SK-N-SH treated with all-trans-retinoic acid at 6 μM for 48 hours (cell line): ENCODE data around the gene CCN5.

Experiments
- ATAC-seq: fragments of 200-7000 bp; cut with Tn5 transposase; 3 replicates; pipeline ENCODE4 v1.9.1; 2020; ENCODE audit warnings: mild to moderate bottlenecking, moderate library complexity
- ARNTL ChIP-seq: fragments of 450-650 bp; formaldehyde crosslinking; IDR thresholded peaks from 2 replicates; pipeline ENCODE4 v1.5.0; 2020; ENCODE audit warnings: low read depth, mild to moderate bottlenecking, moderate library complexity, borderline replicate concordance
- BACH2 ChIP-seq: fragments of 250-450 bp; sonication (Bioruptor Pico); IDR thresholded peaks from 2 replicates; pipeline ENCODE4 v1.9.0; 2021; ENCODE audit warnings: mild to moderate bottlenecking, borderline replicate concordance
- CREB5 ChIP-seq: fragments of 250-450 bp; sonication (Bioruptor Pico); IDR thresholded peaks from 2 replicates; pipeline ENCODE4 v1.5.1; 2020; ENCODE audit warnings: low read depth, mild to moderate bottlenecking, moderate library complexity
- CSDC2 ChIP-seq: fragments of 250-450 bp; sonication (Bioruptor Pico); IDR thresholded peaks from 2 replicates; pipeline ENCODE4 v1.5.0; 2020; ENCODE audit warnings: mild to moderate bottlenecking, moderate library complexity
- ESRRG ChIP-seq: fragments of 250-450 bp; sonication (Bioruptor Pico); IDR thresholded peaks from 2 replicates; pipeline ENCODE4 v1.6.1; 2021; ENCODE audit warnings: mild to moderate bottlenecking
- ISL1 ChIP-seq: fragments of 250-450 bp; sonication (Bioruptor Pico); IDR thresholded peaks from 2 replicates; pipeline ENCODE4 v2.1.2; 2022; ENCODE audit warnings: mild to moderate bottlenecking, moderate library complexity
- OSR1 ChIP-seq: fragments of 250-450 bp; sonication (Bioruptor Pico); IDR thresholded peaks from 2 replicates; pipeline ENCODE4 v1.8.0; 2022; ENCODE audit warnings: moderate library complexity, mild to moderate bottlenecking, inconsistent platforms
- PPARA ChIP-seq: fragments of 250-450 bp; sonication (Bioruptor Pico); IDR thresholded peaks from 2 replicates; pipeline ENCODE4 v1.5.0; 2020; ENCODE audit warnings: mild to moderate bottlenecking, borderline replicate concordance
- RARB ChIP-seq: fragments of 250-450 bp; sonication (Bioruptor Pico); IDR thresholded peaks from 2 replicates; pipeline ENCODE4 v1.8.0; 2021; ENCODE audit warnings: mild to moderate bottlenecking, moderate library complexity
- SNAI2 ChIP-seq: fragments of 250-450 bp; sonication (Bioruptor Pico); IDR thresholded peaks from 2 replicates; pipeline ENCODE4 v1.5.0; 2020; ENCODE audit warnings: mild to moderate bottlenecking, moderate library complexity
- TCF4 ChIP-seq: fragments of 250-450 bp; sonication (Bioruptor Pico); IDR thresholded peaks from 2 replicates; pipeline ENCODE4 v1.8.0; 2021; ENCODE audit warnings: mild to moderate bottlenecking, moderate library complexity, borderline replicate concordance
- TOX ChIP-seq: fragments of 250-450 bp; sonication (Bioruptor Pico); IDR thresholded peaks from 2 replicates; pipeline ENCODE4 v1.8.0; 2021; ENCODE audit warnings: mild to moderate bottlenecking, moderate library complexity, borderline replicate concordance
- ZC3H10 ChIP-seq: fragments of 250-450 bp; sonication (Bioruptor Pico); IDR thresholded peaks from 2 replicates; pipeline ENCODE4 v1.5.1; 2021; ENCODE audit warnings: mild to moderate bottlenecking, moderate library complexity
- ZFP3 ChIP-seq: fragments of 250-450 bp; sonication (Bioruptor Pico); IDR thresholded peaks from 2 replicates; pipeline ENCODE4 v1.5.0; 2020; ENCODE audit warnings: mild to moderate bottlenecking, moderate library complexity
- ZNF70 ChIP-seq: fragments of 450-650 bp; formaldehyde crosslinking; IDR thresholded peaks from 2 replicates; pipeline ENCODE4 v1.5.0; 2020; ENCODE audit warnings: mild to moderate bottlenecking, moderate library complexity
- ZNF8 ChIP-seq: fragments of 450-650 bp; formaldehyde crosslinking; IDR thresholded peaks from 2 replicates; pipeline ENCODE4 v1.5.0; 2020; ENCODE audit warnings: mild to moderate bottlenecking, moderate library complexity
- TF ChIP-seq, protein P1 (sequence below): fragments of 250-450 bp; sonication (Bioruptor Pico); IDR thresholded peaks from 2 replicates; pipeline ENCODE4 v1.5.0; 2020; ENCODE audit warnings: mild to moderate bottlenecking, moderate library complexity
- TF ChIP-seq, protein P2 (sequence below): fragments of 250-450 bp; sonication (Bioruptor Pico); IDR thresholded peaks from 2 replicates; pipeline ENCODE4 v1.8.0; 2020; ENCODE audit warnings: mild to moderate bottlenecking, moderate library complexity, borderline replicate concordance
- TF ChIP-seq, protein P3 (sequence below): fragments of 250-450 bp; sonication (Bioruptor Pico); IDR thresholded peaks from 2 replicates; pipeline ENCODE4 v1.8.0; 2021; ENCODE audit warnings: low read depth, mild to moderate bottlenecking, moderate library complexity, borderline replicate concordance

Gene CCN5

GRCh38 chr20:44709797-44710196 is 5.4 kb upstream of the CCN5 start:
- TF ChIP-seq SNAI2 (CRISPR knock-in tag) = no peak
- no peak for TF ChIP-seq CREB5
- TF ChIP-seq, protein P1, sequence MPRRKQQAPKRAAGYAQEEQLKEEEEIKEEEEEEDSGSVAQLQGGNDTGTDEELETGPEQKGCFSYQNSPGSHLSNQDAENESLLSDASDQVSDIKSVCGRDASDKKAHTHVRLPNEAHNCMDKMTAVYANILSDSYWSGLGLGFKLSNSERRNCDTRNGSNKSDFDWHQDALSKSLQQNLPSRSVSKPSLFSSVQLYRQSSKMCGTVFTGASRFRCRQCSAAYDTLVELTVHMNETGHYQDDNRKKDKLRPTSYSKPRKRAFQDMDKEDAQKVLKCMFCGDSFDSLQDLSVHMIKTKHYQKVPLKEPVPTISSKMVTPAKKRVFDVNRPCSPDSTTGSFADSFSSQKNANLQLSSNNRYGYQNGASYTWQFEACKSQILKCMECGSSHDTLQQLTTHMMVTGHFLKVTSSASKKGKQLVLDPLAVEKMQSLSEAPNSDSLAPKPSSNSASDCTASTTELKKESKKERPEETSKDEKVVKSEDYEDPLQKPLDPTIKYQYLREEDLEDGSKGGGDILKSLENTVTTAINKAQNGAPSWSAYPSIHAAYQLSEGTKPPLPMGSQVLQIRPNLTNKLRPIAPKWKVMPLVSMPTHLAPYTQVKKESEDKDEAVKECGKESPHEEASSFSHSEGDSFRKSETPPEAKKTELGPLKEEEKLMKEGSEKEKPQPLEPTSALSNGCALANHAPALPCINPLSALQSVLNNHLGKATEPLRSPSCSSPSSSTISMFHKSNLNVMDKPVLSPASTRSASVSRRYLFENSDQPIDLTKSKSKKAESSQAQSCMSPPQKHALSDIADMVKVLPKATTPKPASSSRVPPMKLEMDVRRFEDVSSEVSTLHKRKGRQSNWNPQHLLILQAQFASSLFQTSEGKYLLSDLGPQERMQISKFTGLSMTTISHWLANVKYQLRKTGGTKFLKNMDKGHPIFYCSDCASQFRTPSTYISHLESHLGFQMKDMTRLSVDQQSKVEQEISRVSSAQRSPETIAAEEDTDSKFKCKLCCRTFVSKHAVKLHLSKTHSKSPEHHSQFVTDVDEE (CRISPR knock-in tag) = no peak
- no peak for TF ChIP-seq ZFP3 (CRISPR knock-in tag)
- TF ChIP-seq, protein P2, sequence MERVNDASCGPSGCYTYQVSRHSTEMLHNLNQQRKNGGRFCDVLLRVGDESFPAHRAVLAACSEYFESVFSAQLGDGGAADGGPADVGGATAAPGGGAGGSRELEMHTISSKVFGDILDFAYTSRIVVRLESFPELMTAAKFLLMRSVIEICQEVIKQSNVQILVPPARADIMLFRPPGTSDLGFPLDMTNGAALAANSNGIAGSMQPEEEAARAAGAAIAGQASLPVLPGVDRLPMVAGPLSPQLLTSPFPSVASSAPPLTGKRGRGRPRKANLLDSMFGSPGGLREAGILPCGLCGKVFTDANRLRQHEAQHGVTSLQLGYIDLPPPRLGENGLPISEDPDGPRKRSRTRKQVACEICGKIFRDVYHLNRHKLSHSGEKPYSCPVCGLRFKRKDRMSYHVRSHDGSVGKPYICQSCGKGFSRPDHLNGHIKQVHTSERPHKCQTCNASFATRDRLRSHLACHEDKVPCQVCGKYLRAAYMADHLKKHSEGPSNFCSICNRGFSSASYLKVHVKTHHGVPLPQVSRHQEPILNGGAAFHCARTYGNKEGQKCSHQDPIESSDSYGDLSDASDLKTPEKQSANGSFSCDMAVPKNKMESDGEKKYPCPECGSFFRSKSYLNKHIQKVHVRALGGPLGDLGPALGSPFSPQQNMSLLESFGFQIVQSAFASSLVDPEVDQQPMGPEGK (CRISPR knock-in tag) = no peak
- TF ChIP-seq TOX (CRISPR knock-in tag) = no peak
- TF ChIP-seq, protein P3, sequence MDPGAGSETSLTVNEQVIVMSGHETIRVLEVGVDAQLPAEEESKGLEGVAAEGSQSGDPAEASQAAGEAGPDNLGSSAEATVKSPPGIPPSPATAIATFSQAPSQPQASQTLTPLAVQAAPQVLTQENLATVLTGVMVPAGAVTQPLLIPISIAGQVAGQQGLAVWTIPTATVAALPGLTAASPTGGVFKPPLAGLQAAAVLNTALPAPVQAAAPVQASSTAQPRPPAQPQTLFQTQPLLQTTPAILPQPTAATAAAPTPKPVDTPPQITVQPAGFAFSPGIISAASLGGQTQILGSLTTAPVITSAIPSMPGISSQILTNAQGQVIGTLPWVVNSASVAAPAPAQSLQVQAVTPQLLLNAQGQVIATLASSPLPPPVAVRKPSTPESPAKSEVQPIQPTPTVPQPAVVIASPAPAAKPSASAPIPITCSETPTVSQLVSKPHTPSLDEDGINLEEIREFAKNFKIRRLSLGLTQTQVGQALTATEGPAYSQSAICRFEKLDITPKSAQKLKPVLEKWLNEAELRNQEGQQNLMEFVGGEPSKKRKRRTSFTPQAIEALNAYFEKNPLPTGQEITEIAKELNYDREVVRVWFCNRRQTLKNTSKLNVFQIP = no peak
- no peak for TF ChIP-seq ZNF8 (CRISPR knock-in tag)
- no peak for TF ChIP-seq CSDC2
- TF ChIP-seq ZNF70 (CRISPR knock-in tag) = no peak
- TF ChIP-seq OSR1 (CRISPR knock-in tag) = no peak
- no peak for TF ChIP-seq ZC3H10 (CRISPR knock-in tag)
- TF ChIP-seq ARNTL (CRISPR knock-in tag) = no peak
- no peak for TF ChIP-seq RARB (CRISPR knock-in tag)
- ATAC-seq = no peak

DNA sequence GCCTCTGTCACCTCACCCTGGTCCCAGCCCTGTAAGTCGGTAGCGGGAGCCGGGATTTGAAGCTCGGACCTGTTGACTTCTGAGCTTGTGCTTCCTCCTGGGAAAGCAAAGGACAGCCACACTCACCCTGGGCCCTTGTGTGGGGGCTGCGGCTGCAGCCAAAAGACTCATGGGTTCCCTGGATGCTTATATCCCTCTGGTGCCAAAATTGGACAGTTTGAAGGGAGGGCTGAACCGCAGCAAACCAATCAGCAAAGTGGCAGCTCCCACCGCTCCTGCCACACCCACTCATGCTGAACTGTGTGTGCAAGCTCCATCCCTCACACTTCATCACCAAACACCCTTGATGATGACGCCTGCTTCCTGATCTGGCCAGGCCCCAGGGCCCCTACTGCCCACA is 3.9 kb upstream of the CCN5 start:
- no peak for TF ChIP-seq ZC3H10 (CRISPR knock-in tag)
- TF ChIP-seq TCF4 (CRISPR knock-in tag) = no peak
- TF ChIP-seq RARB (CRISPR knock-in tag) = no peak
- TF ChIP-seq BACH2 (CRISPR knock-in tag) = no peak
- no peak for TF ChIP-seq ZFP3 (CRISPR knock-in tag)
- no peak for TF ChIP-seq TOX (CRISPR knock-in tag)
- no peak for TF ChIP-seq ESRRG (CRISPR knock-in tag)
- no peak for TF ChIP-seq ZNF8 (CRISPR knock-in tag)
- TF ChIP-seq ARNTL (CRISPR knock-in tag) = no peak
- TF ChIP-seq, protein P3 = no peak
- ATAC-seq = no peak

- TF ChIP-seq ISL1 (CRISPR knock-in tag) = no peak
- no peak for TF ChIP-seq OSR1 (CRISPR knock-in tag)
- no peak for TF ChIP-seq ZNF8 (CRISPR knock-in tag)
- TF ChIP-seq TCF4 (CRISPR knock-in tag) = no peak
- TF ChIP-seq, protein P3 = no peak
- TF ChIP-seq ESRRG (CRISPR knock-in tag) = no peak
- no peak for TF ChIP-seq ZNF70 (CRISPR knock-in tag)
- TF ChIP-seq TOX (CRISPR knock-in tag) = no peak
- no peak for TF ChIP-seq ZC3H10 (CRISPR knock-in tag)
- TF ChIP-seq CSDC2 = no peak
- no peak for TF ChIP-seq CREB5
- TF ChIP-seq PPARA = no peak
- TF ChIP-seq, protein P1 (CRISPR knock-in tag) = no peak
- peak; percentile 52 for ATAC-seq
Measured at GRCh38 chr20:44714102-44714700, 968 bp upstream of the CCN5 start.
